ENCODE data around the gene NUP35. TPM values are rescaled to one million over a fixed set of nuclear protein-coding genes. Genes with fewer than 3 reads are reported as not detected.
"Not testable (repeated sequence)": the region's sequence is repeated elsewhere in the genome, so short reads cannot be mapped to it uniquely, and the experiment has no call there.

The NUP35 gene
- total RNA-seq, 2 experiments from 2014 or later: 25.6 to 28.8 TPM

- H3K27me3 Mint-ChIP-seq (ENCODE audit: low read depth); H3K9me3 Mint-ChIP-seq; H3K27ac Mint-ChIP-seq; CTCF ChIA-PET; H3K4me1 Mint-ChIP-seq (ENCODE audit: low read depth); DNase-seq; H3K4me3 Mint-ChIP-seq; intact Hi-C loops (cut with micrococcal nuclease): not testable (repeated sequence)
- peaks cover 61% of the 10 kb centered on the region for H3K36me3 Mint-ChIP-seq (ENCODE audit: low read depth)
These were observed 28.0 kb downstream of the NUP35 start for GRCh38 chr2:183152280-183152679.

GRCh38 chr2:183153967-183154366 lies 29.7 kb downstream of the NUP35 start:
- no peak for DNase-seq
- H3K9me3 Mint-ChIP-seq: no peaks in the 10 kb centered on the region
- H3K36me3 Mint-ChIP-seq (ENCODE audit: low read depth): peaks cover 57% of the 10 kb centered on the region
- no peaks in the 10 kb centered on the region for H3K4me1 Mint-ChIP-seq (ENCODE audit: low read depth)
- H3K4me3 Mint-ChIP-seq: no peak overlapping the region
- CTCF ChIA-PET: no interaction called here
- no peaks in the 10 kb centered on the region for H3K27me3 Mint-ChIP-seq (ENCODE audit: low read depth)
- no peak overlapping the region for H3K27ac Mint-ChIP-seq
- intact Hi-C loops (cut with micrococcal nuclease): no loop called here

GRCh38 chr2:183154772-183155171 lies 30.5 kb downstream of the NUP35 start:
- H3K4me3 Mint-ChIP-seq; H3K9me3 Mint-ChIP-seq; DNase-seq; CTCF ChIA-PET; H3K4me1 Mint-ChIP-seq (ENCODE audit: low read depth); intact Hi-C loops (cut with micrococcal nuclease); H3K27ac Mint-ChIP-seq; H3K27me3 Mint-ChIP-seq (ENCODE audit: low read depth): not testable (repeated sequence)
- peaks cover 60% of the 10 kb centered on the region for H3K36me3 Mint-ChIP-seq (ENCODE audit: low read depth)

- no peaks in the 10 kb centered on the region for H3K4me1 Mint-ChIP-seq (ENCODE audit: low read depth)
- intact Hi-C loops (cut with micrococcal nuclease): no loop called here
- no peaks in the 10 kb centered on the region for H3K9me3 Mint-ChIP-seq
- no peak overlapping the region for H3K4me3 Mint-ChIP-seq
- peaks cover 58% of the 10 kb centered on the region for H3K36me3 Mint-ChIP-seq (ENCODE audit: low read depth)
- H3K27ac Mint-ChIP-seq: no peak overlapping the region
- H3K27me3 Mint-ChIP-seq (ENCODE audit: low read depth): no peaks in the 10 kb centered on the region
- no peak for DNase-seq
- CTCF ChIA-PET: no interaction called here
These were observed 32.9 kb downstream of the NUP35 start for GRCh38 chr2:183157131-183157530.

- CTCF ChIA-PET: no interaction called here
- intact Hi-C loops (cut with micrococcal nuclease): no loop called here
- Mint-ChIP-seq H3K4me3 (no peak overlapping the region), H3K36me3 (ENCODE audit: low read depth) (peaks cover 62% of the 10 kb centered on the region), H3K4me1 (ENCODE audit: low read depth) (no peaks in the 10 kb centered on the region), H3K27ac (no peak overlapping the region), H3K9me3 (peaks cover 4% of the 10 kb centered on the region), H3K27me3 (ENCODE audit: low read depth) (no peaks in the 10 kb centered on the region)
- no peak for DNase-seq
These were observed 38.1 kb downstream of the NUP35 start for GRCh38 chr2:183162362-183162761.

GRCh38 chr2:183163821-183164649 lies 39.8 kb downstream of the NUP35 start:
- Mint-ChIP-seq H3K27ac (no peak overlapping the region), H3K9me3 (peaks cover 4% of the 10 kb centered on the region)

GRCh38 chr2:183164650-183165015 lies 40.4 kb downstream of the NUP35 start:
- intact Hi-C loops (cut with micrococcal nuclease): no loop called here
- Mint-ChIP-seq H3K9me3 (peaks cover 4% of the 10 kb centered on the region), H3K36me3 (ENCODE audit: low read depth) (peaks cover 68% of the 10 kb centered on the region), H3K27me3 (ENCODE audit: low read depth) (no peaks in the 10 kb centered on the region), H3K4me3 (no peak overlapping the region), H3K4me1 (ENCODE audit: low read depth) (peaks cover 3% of the 10 kb centered on the region), H3K27ac (no peak overlapping the region)
- DNase-seq: no peak
- CTCF ChIA-PET: interaction anchor here (1.0 kb wide), 1 partner anchor 402 kb away, joined by 3 read pairs; no protein-coding TSS in a partner anchor

More at GRCh38 chr2:183163821-183164649, 39.8 kb downstream of the NUP35 start:
- intact Hi-C loops (cut with micrococcal nuclease): no loop called here
- DNase-seq: no peak
- Mint-ChIP-seq H3K27me3 (ENCODE audit: low read depth) (no peaks in the 10 kb centered on the region), H3K36me3 (ENCODE audit: low read depth) (peaks cover 68% of the 10 kb centered on the region), H3K4me1 (ENCODE audit: low read depth) (no peaks in the 10 kb centered on the region), H3K4me3 (no peak overlapping the region)
- CTCF ChIA-PET: interaction anchor here (1.0 kb wide), 1 partner anchor 401 kb away, joined by 3 read pairs; no protein-coding TSS in a partner anchor

GRCh38 chr2:183166210-183166609 lies 42.0 kb downstream of the NUP35 start:
- peaks cover 4% of the 10 kb centered on the region for H3K9me3 Mint-ChIP-seq
- H3K4me1 Mint-ChIP-seq (ENCODE audit: low read depth): peaks cover 11% of the 10 kb centered on the region
- H3K27me3 Mint-ChIP-seq (ENCODE audit: low read depth): no peaks in the 10 kb centered on the region
- intact Hi-C loops (cut with micrococcal nuclease): no loop called here
- H3K4me3 Mint-ChIP-seq: no peak overlapping the region
- H3K36me3 Mint-ChIP-seq (ENCODE audit: low read depth): peaks cover 72% of the 10 kb centered on the region
- no peak overlapping the region for H3K27ac Mint-ChIP-seq
- DNase-seq: no peak
- CTCF ChIA-PET: no interaction called here

- peaks cover 11% of the 10 kb centered on the region for H3K4me1 Mint-ChIP-seq (ENCODE audit: low read depth)
- CTCF ChIA-PET: interaction anchor here (1.6 kb wide), 1 partner anchor 24 kb away, joined by 4 read pairs; no protein-coding TSS in a partner anchor
- H3K27ac Mint-ChIP-seq; H3K4me3 Mint-ChIP-seq; H3K27me3 Mint-ChIP-seq (ENCODE audit: low read depth); DNase-seq; intact Hi-C loops (cut with micrococcal nuclease); H3K9me3 Mint-ChIP-seq: not testable (repeated sequence)
- H3K36me3 Mint-ChIP-seq (ENCODE audit: low read depth): peaks cover 69% of the 10 kb centered on the region
These were observed 42.7 kb downstream of the NUP35 start for GRCh38 chr2:183166976-183167375.

- H3K4me1 Mint-ChIP-seq (ENCODE audit: low read depth): peaks cover 11% of the 10 kb centered on the region
- no peaks in the 10 kb centered on the region for H3K27me3 Mint-ChIP-seq (ENCODE audit: low read depth)
- H3K4me3 Mint-ChIP-seq: no peak overlapping the region
- no peak overlapping the region for H3K27ac Mint-ChIP-seq
- intact Hi-C loops (cut with micrococcal nuclease): no loop called here
- peaks cover 61% of the 10 kb centered on the region for H3K36me3 Mint-ChIP-seq (ENCODE audit: low read depth)
- CTCF ChIA-PET: interaction anchor here (1.0 kb wide), 1 partner anchor 105 kb away, joined by 4 read pairs; no protein-coding TSS in a partner anchor
- peaks cover 23% of the 10 kb centered on the region for H3K9me3 Mint-ChIP-seq
- no peak for DNase-seq
These were observed 48.1 kb downstream of the NUP35 start for GRCh38 chr2:183172220-183172887.

- intact Hi-C loops (cut with micrococcal nuclease): no loop called here
- no peaks in the 10 kb centered on the region for H3K4me1 Mint-ChIP-seq (ENCODE audit: low read depth)
- no peak overlapping the region for H3K4me3 Mint-ChIP-seq
- peaks cover 88% of the 10 kb centered on the region for H3K36me3 Mint-ChIP-seq (ENCODE audit: low read depth)
- no peak for DNase-seq
- CTCF ChIA-PET: interaction anchor here (0.6 kb wide), 1 partner anchor 1358 kb away, joined by 4 read pairs; no protein-coding TSS in a partner anchor
- no peak overlapping the region for H3K27ac Mint-ChIP-seq
- H3K9me3 Mint-ChIP-seq: peaks cover 33% of the 10 kb centered on the region
- no peaks in the 10 kb centered on the region for H3K27me3 Mint-ChIP-seq (ENCODE audit: low read depth)
These were observed 54.9 kb downstream of the NUP35 start for GRCh38 chr2:183179156-183179555.

- CTCF ChIA-PET: no interaction called here
- intact Hi-C loops (cut with micrococcal nuclease): no loop called here
- H3K27ac Mint-ChIP-seq: no peak overlapping the region
- no peaks in the 10 kb centered on the region for H3K27me3 Mint-ChIP-seq (ENCODE audit: low read depth)
- peaks cover 7% of the 10 kb centered on the region for H3K4me1 Mint-ChIP-seq (ENCODE audit: low read depth)
- no peak overlapping the region for H3K4me3 Mint-ChIP-seq
- peaks cover 75% of the 10 kb centered on the region for H3K36me3 Mint-ChIP-seq (ENCODE audit: low read depth)
- DNase-seq: no peak
- H3K9me3 Mint-ChIP-seq: peaks cover 8% of the 10 kb centered on the region
These were observed 61.3 kb downstream of the NUP35 start for GRCh38 chr2:183185534-183185933.

GRCh38 chr2:183186296-183186695 lies 62.1 kb downstream of the NUP35 start:
- intact Hi-C loops (cut with micrococcal nuclease): no loop called here
- H3K9me3 Mint-ChIP-seq: peaks cover 7% of the 10 kb centered on the region
- peaks cover 72% of the 10 kb centered on the region for H3K36me3 Mint-ChIP-seq (ENCODE audit: low read depth)

More at GRCh38 chr2:183186296-183186695, 62.1 kb downstream of the NUP35 start:
- no peak overlapping the region for H3K27ac Mint-ChIP-seq
- H3K4me3 Mint-ChIP-seq: no peak overlapping the region
- no peaks in the 10 kb centered on the region for H3K27me3 Mint-ChIP-seq (ENCODE audit: low read depth)
- CTCF ChIA-PET: no interaction called here
- DNase-seq: no peak
- peaks cover 7% of the 10 kb centered on the region for H3K4me1 Mint-ChIP-seq (ENCODE audit: low read depth)

Measured in activated naive CD4-positive, alpha-beta T cell treated with anti-CD3 and anti-CD28 coated beads for 36 hours (primary cell).